Fibroblast of skin of left quadriceps (primary cell): ENCODE results near the gene GJC1.
"Not testable (repeated sequence)": the region's sequence is repeated elsewhere in the genome, so short reads cannot be mapped to it uniquely, and the experiment has no call there.

ENCODE experiments used
- DNase-seq, 2 experiments: peaks; one replicate each; pipeline ENCODE4 v3.0.0-alpha.2; 2013; ENCODE audit warnings: low read depth in 2 of 2

GJC1 gene

DNA sequence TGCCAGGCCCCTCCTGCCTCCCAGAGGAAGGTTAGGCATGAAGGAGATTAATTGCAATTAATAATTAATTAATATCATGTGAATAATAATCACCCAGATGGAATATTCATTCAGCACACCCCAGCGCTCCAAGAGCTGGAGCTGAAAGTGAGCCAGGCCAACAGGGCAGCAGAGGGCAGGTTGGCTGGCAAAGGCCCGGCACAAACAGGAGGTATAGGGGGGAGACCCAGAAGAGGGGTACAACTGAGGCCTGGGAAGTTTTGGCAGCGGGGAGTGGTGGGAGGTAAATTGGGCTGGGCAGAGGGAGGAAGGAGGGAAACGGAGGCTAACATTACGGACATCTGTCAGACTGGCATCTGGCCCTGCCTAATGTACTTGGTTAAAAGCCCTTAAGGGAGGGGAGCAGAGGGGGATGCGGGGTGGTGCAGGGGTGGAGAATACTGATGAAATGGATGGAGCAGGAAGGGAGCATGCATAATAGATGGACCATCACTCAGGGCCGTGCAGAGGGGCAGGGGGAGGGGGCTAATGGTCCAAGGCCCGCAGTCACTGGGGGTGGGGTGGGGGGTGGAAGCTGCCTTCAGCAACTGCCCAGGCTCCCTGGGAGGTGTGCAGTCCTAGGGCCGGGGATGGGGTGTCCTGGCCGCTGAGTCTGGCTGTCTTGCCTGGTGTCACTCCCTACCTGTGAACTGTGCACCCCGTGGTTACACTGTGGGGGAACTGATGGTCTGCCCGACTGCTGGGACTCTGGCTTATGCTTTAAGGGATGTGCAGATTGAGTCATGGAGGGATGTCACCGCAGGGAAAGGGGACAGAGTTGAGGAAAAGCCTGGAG is 69.4 kb downstream of the GJC1 start:
- DNase-seq: no peak

DNA sequence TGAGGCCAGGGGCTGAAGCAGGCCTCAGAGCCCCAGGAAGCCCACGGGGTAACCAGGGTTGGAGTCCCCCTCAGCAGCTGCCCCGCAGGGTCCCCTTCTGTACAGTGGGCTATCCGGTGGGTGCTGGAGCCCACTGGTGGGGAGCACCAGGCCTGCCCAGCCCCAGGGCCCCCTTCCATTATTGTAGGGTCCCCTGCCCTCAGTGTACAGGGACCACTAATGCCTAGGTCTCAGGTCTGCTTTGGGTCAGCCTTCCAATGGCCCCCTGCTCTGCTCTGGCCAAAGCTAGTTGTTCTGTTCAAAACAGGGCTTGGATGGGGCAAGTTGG is 70.2 kb downstream of the GJC1 start:
- DNase-seq: no peak

GRCh38 chr17:44759086-44759915 is 70.8 kb downstream of the GJC1 start:
- DNase-seq: no peak

DNA sequence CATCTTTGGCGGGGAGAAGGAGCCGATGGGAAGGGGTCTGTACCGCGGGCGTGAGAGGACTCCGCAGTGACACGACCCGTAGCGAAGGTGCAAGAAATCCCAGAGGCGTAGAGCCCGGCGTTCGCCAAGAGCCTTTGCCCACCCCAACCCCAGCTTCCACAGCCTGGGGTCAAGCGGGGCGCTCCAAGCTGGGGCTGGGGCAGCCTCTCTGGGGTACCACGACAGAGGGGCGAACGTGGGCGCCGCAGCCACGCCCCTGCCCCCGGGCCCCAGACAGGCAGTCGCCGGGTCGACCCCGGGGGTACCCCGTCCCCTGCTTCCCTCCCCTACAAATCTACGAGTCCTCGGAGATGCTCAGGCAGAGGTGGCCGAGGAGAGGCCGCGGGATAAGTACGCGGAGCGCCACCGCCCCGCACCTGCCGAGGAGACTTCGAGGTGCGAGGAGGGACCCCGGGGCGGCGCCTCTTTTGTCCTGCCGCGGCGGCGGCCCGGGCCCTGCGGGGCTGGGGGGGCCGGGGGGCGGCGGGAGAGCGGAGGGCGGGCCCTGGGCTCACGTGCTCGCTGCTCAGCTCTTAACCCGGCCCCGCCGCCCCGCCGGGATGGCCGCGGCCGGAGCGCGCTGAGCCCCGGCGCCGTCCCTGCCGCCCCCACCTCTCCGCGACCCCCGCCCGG is 71.5 kb downstream of the GJC1 start, which contains the start of gene ADAM11:
Gene ADAM11 (plus strand): TSS at position 575 of the 672 bp plus-strand sequence. CDS start 212 bp downstream, outside the sequence.
- no peak for DNase-seq

- DNase-seq: no peak
Measured at GRCh38 chr17:44757918-44758413, 72.1 kb downstream of the GJC1 start.

DNA sequence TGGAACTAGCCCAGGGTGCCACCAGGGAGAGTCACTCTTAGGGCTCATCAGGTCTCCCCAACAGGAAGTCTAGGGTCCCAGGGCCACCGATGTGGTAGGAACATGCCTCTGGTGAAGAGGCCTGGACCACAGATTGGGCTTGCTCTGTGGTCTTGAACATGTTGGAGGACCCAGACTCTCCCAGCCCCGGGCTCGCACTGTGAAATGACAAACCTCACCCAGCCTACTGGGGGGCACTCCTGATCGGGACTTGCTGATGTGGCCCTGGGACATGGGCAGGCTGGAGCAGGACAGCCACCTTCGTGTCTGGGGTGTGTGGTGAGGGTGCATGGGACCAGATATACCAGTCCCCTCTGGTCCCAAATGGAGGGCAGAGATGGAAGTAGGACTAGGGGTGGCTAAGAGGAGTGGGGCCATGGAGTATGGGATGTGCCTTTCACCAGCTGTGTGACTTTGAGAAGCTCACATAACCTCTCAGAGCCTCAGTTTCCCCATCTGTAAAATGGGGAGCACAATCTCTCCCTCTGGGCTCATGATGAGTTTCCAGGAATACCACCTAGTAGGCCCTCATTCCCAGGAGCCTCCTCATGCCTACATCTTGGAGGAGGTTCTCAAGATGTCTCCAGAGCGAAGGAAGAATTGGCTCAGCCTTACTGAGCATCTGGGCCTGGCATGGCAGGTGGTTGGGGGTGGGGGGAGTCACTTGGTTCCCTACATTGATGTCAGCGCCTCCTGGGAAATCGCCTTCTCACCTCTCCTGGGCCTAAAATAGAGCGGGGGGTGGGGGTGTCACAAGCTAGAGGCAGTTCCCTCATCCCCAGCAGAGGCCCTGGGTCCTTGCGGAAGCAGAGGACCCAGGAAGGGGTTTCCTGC is 72.8 kb downstream of the GJC1 start:
- DNase-seq: no peak

GRCh38 chr17:44755180-44755579 is 74.9 kb downstream of the GJC1 start:
- not testable (repeated sequence) for DNase-seq

DNA sequence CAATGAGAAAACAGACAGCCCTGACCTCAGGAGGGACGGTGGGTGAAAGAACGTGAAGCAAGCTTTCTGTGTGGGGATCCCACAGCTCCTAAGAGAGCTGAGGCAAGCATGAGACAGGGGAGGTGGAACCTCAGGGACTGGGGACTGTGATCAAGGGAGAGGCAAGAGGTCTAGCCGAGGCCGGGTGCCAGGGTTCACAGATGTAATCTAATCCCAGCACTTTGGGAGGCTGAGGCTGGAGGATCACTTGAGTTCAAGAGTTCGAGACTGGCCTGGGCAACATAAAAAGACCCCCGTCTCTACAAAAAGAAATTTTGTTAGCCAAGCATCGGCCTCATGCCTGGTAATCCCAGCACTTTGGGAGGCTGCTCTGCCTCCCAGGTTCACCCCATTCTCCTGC is 75.8 kb downstream of the GJC1 start:
- no peak for DNase-seq

- no peak for DNase-seq
Measured at GRCh38 chr17:44752953-44753861, 76.9 kb downstream of the GJC1 start.

GRCh38 chr17:44751806-44752205 is 78.3 kb downstream of the GJC1 start:
- no peak for DNase-seq

GRCh38 chr17:44751331-44751730 is 78.8 kb downstream of the GJC1 start:
- DNase-seq: no peak

DNA sequence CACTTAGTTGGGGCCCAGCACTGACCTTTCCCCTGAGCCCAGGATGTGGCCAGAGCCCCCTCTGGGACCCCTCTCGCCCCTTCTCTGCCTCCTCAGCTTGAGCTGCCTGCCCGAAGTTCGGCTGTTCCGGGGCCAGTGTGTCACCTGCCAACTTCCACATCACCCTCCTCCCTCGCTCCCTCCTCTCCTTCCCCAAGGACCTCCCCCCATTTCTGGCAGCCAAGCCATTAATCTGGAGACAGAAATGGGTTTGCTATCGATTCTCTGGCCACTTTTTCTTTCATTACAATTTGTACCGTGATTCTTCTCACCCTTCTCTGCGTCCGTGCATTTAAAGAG is 80.1 kb downstream of the GJC1 start:
- DNase-seq: no peak

DNA sequence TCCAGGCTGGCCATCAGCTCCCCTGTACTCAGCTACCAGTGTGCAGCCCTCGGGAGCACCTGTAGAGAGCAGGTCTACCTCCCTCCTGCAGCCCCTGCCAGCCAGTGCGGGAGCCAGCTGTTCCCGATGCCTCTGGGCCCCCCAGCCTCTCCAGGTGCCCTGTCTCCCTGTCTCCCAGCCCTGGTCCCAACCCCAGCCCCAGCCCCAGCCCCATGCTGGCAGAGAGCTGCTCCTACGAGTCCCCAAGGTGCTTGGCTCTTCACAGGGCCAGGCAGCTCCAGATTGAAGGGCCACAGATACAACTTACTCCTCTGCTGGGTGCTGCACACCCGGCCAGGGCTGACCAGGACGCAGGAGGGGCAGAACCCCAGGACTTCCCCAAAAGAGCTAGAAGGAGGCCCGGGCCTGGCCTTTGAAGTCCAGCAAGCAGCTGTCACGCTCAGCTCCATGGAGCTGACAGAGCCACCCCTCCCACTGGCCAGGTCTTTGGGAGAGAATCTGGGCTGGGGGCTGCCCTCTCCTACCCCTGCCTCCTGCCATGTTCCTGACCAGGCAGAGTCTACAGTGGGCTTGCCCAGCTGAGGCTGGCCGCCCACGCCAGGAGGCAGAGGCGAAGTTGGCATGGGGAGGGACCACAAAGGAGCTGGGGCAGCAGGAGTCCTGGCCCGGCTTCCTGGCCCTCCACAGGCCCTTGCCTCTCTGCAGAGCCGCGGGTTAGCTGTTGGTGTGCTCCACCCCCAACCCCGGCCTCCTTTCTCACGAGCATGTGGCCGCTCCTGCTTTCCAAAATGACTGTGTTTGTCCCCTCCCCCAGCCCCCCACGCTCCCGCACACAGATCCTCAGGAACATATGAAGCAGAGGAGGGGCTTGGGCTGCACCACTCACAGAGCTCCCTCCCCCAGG is 80.8 kb downstream of the GJC1 start:
- no peak for DNase-seq
